ENCODE measurements around the gene RPS10.

DNA sequence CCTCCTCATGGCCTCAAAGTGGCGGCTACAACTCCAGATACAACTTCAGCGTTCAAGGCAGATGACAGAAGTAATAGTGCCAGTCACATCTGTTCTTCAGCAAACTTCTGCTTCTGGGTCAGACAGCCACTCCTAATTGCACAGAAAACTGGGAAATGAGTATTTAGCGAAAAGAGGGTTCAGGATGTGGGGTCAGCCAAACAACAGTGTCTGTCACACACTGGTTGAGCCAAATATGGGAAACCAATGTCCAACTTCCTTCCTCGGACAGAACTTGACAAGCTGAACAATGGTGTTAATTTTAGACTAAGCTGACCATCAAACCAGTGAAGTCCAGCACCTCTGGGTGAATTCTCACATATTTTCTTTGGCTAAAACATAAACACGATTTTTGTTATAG lies 55.5 kb downstream of the RPS10 start:
- TF ChIP-seq, protein P1, sequence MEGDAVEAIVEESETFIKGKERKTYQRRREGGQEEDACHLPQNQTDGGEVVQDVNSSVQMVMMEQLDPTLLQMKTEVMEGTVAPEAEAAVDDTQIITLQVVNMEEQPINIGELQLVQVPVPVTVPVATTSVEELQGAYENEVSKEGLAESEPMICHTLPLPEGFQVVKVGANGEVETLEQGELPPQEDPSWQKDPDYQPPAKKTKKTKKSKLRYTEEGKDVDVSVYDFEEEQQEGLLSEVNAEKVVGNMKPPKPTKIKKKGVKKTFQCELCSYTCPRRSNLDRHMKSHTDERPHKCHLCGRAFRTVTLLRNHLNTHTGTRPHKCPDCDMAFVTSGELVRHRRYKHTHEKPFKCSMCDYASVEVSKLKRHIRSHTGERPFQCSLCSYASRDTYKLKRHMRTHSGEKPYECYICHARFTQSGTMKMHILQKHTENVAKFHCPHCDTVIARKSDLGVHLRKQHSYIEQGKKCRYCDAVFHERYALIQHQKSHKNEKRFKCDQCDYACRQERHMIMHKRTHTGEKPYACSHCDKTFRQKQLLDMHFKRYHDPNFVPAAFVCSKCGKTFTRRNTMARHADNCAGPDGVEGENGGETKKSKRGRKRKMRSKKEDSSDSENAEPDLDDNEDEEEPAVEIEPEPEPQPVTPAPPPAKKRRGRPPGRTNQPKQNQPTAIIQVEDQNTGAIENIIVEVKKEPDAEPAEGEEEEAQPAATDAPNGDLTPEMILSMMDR (IDR thresholded peaks at IDR 0.05; ENCODE audit: control extremely low read depth in 1 of 3, insufficient read depth in 1 of 3, low read depth in 1 of 3, low read length in 3 of 3), result no peak
- no peak for TF ChIP-seq SRF (IDR thresholded peaks at IDR 0.05; ENCODE audit: low read depth, low read length)
- no peak for TF ChIP-seq RAD21 (IDR thresholded peaks at IDR 0.05 in 1 of 2, conservative IDR thresholded peaks at IDR 0.05 in 1 of 2; ENCODE audit: low read depth in 2 of 2, low read length in 2 of 2)
- TF ChIP-seq RFX5 (IDR thresholded peaks at IDR 0.05; ENCODE audit: borderline replicate concordance, low read depth, low read length), result no peak
- TF ChIP-seq POLR2A (IDR thresholded peaks at IDR 0.05; ENCODE audit: control extremely low read depth in 1 of 2, low read depth in 2 of 2, low read length in 2 of 2), result no peak
